Upper lobe of left lung (tissue), 4 donors: Measurements from ENCODE around the gene TATDN2.

Experiments
- CTCF ChIP-seq, 6 experiments: fragments of 450-650 bp in 4 of 6; fragments of 200-600 bp in 2 of 6; sonication (generic) in 2 of 6; IDR thresholded peaks; one replicate each; pipeline ENCODE4 v1.5.1; 2016 to 2019; ENCODE audit warnings: antibody characterized with exemption in 6 of 6
- POLR2A ChIP-seq, 4 donors: fragments of 450-650 bp; IDR thresholded peaks; one replicate each; pipeline ENCODE4 v1.5.1; 2016 to 2017; ENCODE audit warnings: antibody characterized with exemption in 4 of 4, mild to moderate bottlenecking in 2 of 4

- TF ChIP-seq POLR2A (IDR thresholded peaks at IDR 0.05) (no peak), CTCF (IDR thresholded peaks at IDR 0.05) (no peak)
Observed at GRCh38 chr3:10268116-10268515, 19.9 kb downstream of the TATDN2 start.
